Caco-2 (cell line): Measurements from ENCODE around the gene HIVEP1. TPM values are rescaled to one million over a fixed set of nuclear protein-coding genes. Genes with fewer than 3 reads are reported as not detected.

ENCODE experiments used
- BruUV-seq: library from RNA; stranded (reverse); fragments of 400-500 nt; replicated peaks from 2 replicates; lab custom pipeline; 2021; lab: Mats Ljungman, UMichigan
- CTCF ChIA-PET: fragments of 300-600 bp; sonication (Branson Sonifier 250); formaldehyde crosslinking; loops from one replicate; lab custom pipeline; 2022; ENCODE audit warnings: antibody characterized with exemption; lab: Charles Lee
- POLR2A ChIA-PET: fragments of 300-600 bp; sonication (Branson Sonifier 250); formaldehyde crosslinking; loops from one replicate; lab custom pipeline; 2022; ENCODE audit warnings: antibody characterized with exemption; lab: Charles Lee
- DNase-seq, 2 experiments: peaks; one replicate each; pipeline versions ENCODE4 v3.0.0 to v3.0.0-alpha.2; 2020 to 2022
- H3K27me3 ChIP-seq: replicated peaks from 2 replicates; pipeline ENCODE4 v1.6.0; 2011; ENCODE audit warnings: low read length; ENCODE audit not compliant: control insufficient read depth, insufficient read depth
- H3K36me3 ChIP-seq: 2 replicates; pipeline ENCODE4 v1.5.1; 2011; ENCODE audit warnings: low read length; ENCODE audit not compliant: control insufficient read depth, insufficient read depth
- H3K4me1 ChIP-seq: fragments of 250-450 bp; sonication (Bioruptor Pico); 2 replicates; pipeline ENCODE4 v1.5.1; 2020; ENCODE audit warnings: mild to moderate bottlenecking
- H3K4me3 ChIP-seq: 2 replicates; pipeline ENCODE4 v1.5.1; 2011; ENCODE audit warnings: low read depth, mild to moderate bottlenecking, control low read depth, low read length
- H3K9me3 ChIP-seq: fragments of 250-450 bp; sonication (Bioruptor Pico); 2 replicates; pipeline ENCODE4 v1.5.1; 2020; ENCODE audit warnings: mild to moderate bottlenecking, moderate library complexity
- H3K27ac Mint-ChIP-seq: one replicate; pipeline ENCODE4 v1.8.0; 2022; ENCODE audit warnings: mixed read lengths; ENCODE audit not compliant: unreplicated experiment
- H3K27me3 Mint-ChIP-seq: one replicate; pipeline ENCODE4 v1.8.0; 2022; ENCODE audit warnings: mixed read lengths; ENCODE audit not compliant: insufficient read depth, unreplicated experiment
- H3K36me3 Mint-ChIP-seq: one replicate; pipeline ENCODE4 v1.8.0; 2022; ENCODE audit warnings: mild to moderate bottlenecking, mixed read lengths; ENCODE audit not compliant: insufficient read depth, unreplicated experiment
- H3K4me1 Mint-ChIP-seq: one replicate; pipeline ENCODE4 v1.8.0; 2022; ENCODE audit warnings: low read depth, mixed read lengths; ENCODE audit not compliant: unreplicated experiment
- H3K4me3 Mint-ChIP-seq: one replicate; pipeline ENCODE4 v1.8.0; 2022; ENCODE audit warnings: mild to moderate bottlenecking, moderate library complexity, mixed read lengths; ENCODE audit not compliant: unreplicated experiment
- H3K9me3 Mint-ChIP-seq: one replicate; pipeline ENCODE4 v1.8.0; 2022; ENCODE audit warnings: mixed read lengths; ENCODE audit not compliant: unreplicated experiment
- intact Hi-C: fragments of 100-400 bp; cut with micrococcal nuclease; formaldehyde crosslinking; loops from one replicate; pipeline ENCODE4 v1.10.0; 2022; ENCODE audit not compliant: unreplicated experiment
- total RNA-seq: library from RNA; stranded (reverse); gene quantifications from 2 replicates; pipeline ENCODE4 v1.2.3, GENCODE V29; 2022
- TF ChIP-seq, protein P1 (sequence below), 2 experiments: fragments of 200-600 bp in 1 of 2; IDR thresholded peaks; 1 replicate in 1 of 2; 2 replicates in 1 of 2; pipeline versions ENCODE4 v1.5.1 to v1.8.0; 2011 to 2022; ENCODE audit warnings: antibody characterized with exemption in 1 of 2, control low read depth in 1 of 2, inconsistent platforms in 1 of 2, low read depth in 1 of 2, low read length in 1 of 2, mild to moderate bottlenecking in 1 of 2, moderate library complexity in 1 of 2; ENCODE audit not compliant: insufficient read depth in 1 of 2, severe bottlenecking in 1 of 2, unreplicated experiment in 1 of 2

The HIVEP1 gene
- total RNA-seq, 1 experiment from 2014 or later, result 22.8 TPM

DNA sequence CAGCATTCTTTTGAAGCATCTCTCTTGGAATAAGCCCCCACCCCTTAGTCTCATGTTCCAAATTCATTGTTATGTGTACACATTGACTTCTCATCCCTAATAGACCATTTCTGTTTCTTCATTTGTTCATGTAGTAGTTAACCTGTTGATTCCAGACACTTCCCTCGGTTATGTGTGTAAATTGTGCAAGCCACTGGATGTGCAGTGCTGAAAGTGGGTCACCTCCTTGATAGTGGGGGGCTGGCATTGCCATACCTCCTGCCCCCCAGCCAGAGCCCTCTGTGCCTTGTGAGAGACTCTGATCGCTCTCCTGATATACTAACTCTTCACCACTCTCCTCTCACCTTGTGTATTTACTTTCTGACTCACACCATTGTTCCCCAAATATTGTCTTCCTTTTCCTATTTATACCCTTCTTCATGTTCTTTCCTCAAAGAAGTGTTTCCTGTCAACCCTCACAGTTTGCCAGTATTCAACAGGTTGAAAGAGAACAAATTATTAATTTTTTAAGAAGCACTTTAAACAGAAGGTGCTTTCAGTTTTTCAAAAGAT, 59.0 kb downstream of the HIVEP1 start:
- CTCF ChIA-PET, result no interaction called here
- H3K4me1 ChIP-seq, result no peaks in the 10 kb centered on the region
- Mint-ChIP-seq H3K36me3 (no peaks in the 10 kb centered on the region), H3K27ac (no peak overlapping the region), H3K27me3 (no peaks in the 10 kb centered on the region), H3K9me3 (no peaks in the 10 kb centered on the region), H3K4me1 (peaks cover 7% of the 10 kb centered on the region), H3K4me3 (no peak overlapping the region)
- no peaks in the 10 kb centered on the region for H3K9me3 ChIP-seq
- no peak for DNase-seq
- intact Hi-C loops, result no loop called here
- H3K4me3 ChIP-seq, result no peak overlapping the region
- no peaks in the 10 kb centered on the region for H3K36me3 ChIP-seq
- no TSS peak for BruUV-seq
- TF ChIP-seq, protein P1, sequence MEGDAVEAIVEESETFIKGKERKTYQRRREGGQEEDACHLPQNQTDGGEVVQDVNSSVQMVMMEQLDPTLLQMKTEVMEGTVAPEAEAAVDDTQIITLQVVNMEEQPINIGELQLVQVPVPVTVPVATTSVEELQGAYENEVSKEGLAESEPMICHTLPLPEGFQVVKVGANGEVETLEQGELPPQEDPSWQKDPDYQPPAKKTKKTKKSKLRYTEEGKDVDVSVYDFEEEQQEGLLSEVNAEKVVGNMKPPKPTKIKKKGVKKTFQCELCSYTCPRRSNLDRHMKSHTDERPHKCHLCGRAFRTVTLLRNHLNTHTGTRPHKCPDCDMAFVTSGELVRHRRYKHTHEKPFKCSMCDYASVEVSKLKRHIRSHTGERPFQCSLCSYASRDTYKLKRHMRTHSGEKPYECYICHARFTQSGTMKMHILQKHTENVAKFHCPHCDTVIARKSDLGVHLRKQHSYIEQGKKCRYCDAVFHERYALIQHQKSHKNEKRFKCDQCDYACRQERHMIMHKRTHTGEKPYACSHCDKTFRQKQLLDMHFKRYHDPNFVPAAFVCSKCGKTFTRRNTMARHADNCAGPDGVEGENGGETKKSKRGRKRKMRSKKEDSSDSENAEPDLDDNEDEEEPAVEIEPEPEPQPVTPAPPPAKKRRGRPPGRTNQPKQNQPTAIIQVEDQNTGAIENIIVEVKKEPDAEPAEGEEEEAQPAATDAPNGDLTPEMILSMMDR (IDR thresholded peaks at IDR 0.05; ENCODE audit: insufficient read depth in 1 of 2, low read depth in 1 of 2, low read length in 1 of 2, severe bottlenecking in 1 of 2, unreplicated experiment in 1 of 2), result no peak
- POLR2A ChIA-PET, result no interaction called here
- no peaks in the 10 kb centered on the region for H3K27me3 ChIP-seq

DNA sequence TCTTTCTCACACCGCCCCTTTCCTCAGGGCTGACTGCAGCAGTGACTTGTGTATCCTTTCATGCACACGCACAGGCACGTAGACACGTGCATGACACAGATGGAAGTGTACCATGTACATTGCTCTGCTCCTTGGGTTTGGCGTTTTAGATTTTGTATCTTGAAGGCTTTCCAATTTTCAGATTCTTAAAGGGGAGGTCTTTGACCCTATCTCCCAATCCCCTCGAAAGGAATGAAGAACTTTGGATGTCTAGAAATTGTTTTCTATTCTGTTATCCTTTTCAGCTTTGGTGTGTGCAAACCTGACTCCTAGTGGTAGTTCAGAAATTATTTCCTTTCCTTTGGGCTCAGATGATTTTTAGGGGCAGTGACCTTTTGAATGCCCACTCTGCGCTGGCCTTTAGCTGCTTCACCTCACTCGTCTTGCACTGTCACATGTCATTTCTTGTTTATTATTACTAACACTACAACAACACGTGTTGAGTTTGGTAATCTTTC, 63.0 kb downstream of the HIVEP1 start:
- H3K4me3 ChIP-seq, result no peak overlapping the region
- no peaks in the 10 kb centered on the region for H3K9me3 ChIP-seq
- Mint-ChIP-seq H3K9me3 (no peaks in the 10 kb centered on the region), H3K36me3 (no peaks in the 10 kb centered on the region), H3K27ac (no peak overlapping the region), H3K27me3 (no peaks in the 10 kb centered on the region), H3K4me3 (no peak overlapping the region), H3K4me1 (peaks cover 7% of the 10 kb centered on the region)
- intact Hi-C loops, result loop anchor here (1.0 kb wide), 2 partner anchors 420 to 490 kb away; no protein-coding TSS in a partner anchor
- BruUV-seq, result no TSS peak
- H3K36me3 ChIP-seq, result no peaks in the 10 kb centered on the region
- no peaks in the 10 kb centered on the region for H3K27me3 ChIP-seq
- no peaks in the 10 kb centered on the region for H3K4me1 ChIP-seq
- TF ChIP-seq, protein P1 (IDR thresholded peaks at IDR 0.05; ENCODE audit: insufficient read depth in 1 of 2, low read depth in 1 of 2, low read length in 1 of 2, severe bottlenecking in 1 of 2, unreplicated experiment in 1 of 2), result peak; percentile 30 to 60
- peak in 1 of 2 experiments; percentile 4 for DNase-seq
- POLR2A ChIA-PET, result no interaction called here
- CTCF ChIA-PET, result interaction anchor here (0.7 to 0.8 kb wide), 2 partner anchors 9 to 532 kb away, joined by 4 to 5 read pairs; no protein-coding TSS in a partner anchor

DNA sequence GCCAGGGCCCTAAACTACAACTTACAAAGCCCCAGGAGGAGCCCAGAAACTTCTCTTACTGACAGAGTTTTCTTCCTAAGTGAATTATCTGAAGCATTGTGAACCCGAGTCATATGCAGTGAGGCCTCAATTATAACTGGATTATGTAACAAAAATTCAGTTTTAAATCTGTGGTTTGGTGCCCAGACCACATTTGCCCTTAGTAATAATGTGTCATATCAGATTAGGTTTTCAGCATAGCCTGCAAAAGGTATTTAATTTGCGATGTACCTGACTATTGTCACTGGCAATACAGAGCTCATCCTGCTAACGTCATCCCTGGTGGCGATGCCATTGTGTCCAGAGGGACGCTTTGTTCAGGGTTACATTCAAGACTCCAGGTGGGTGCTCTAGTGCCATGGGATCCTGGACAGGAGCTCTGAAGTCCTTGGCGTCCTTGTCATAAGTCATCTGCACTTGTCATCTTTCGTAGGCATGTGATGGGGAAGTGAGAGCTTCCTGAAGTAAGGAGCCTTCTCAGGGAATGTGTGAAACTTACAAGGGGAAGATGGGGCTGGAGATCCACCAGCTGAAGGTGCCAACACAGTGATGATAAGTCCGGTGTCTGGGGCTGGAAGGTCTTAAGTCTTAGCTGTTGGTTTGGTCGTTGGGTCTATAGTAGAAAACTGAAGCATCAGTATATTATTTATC, 65.1 kb downstream of the HIVEP1 start:
- DNase-seq, result no peak
- POLR2A ChIA-PET, result no interaction called here
- H3K9me3 Mint-ChIP-seq, result no peaks in the 10 kb centered on the region
- no peaks in the 10 kb centered on the region for H3K36me3 Mint-ChIP-seq
- no TSS peak for BruUV-seq
- Histone ChIP-seq H3K27me3 (no peaks in the 10 kb centered on the region), H3K4me3 (no peak overlapping the region), H3K9me3 (no peaks in the 10 kb centered on the region), H3K4me1 (no peaks in the 10 kb centered on the region), H3K36me3 (no peaks in the 10 kb centered on the region)
- CTCF ChIA-PET, result no interaction called here
- TF ChIP-seq, protein P1 (IDR thresholded peaks at IDR 0.05; ENCODE audit: insufficient read depth in 1 of 2, low read depth in 1 of 2, low read length in 1 of 2, severe bottlenecking in 1 of 2, unreplicated experiment in 1 of 2), result no peak
- no peak overlapping the region for H3K4me3 Mint-ChIP-seq
- H3K27me3 Mint-ChIP-seq, result no peaks in the 10 kb centered on the region
- intact Hi-C loops, result no loop called here
- H3K4me1 Mint-ChIP-seq, result peaks cover 7% of the 10 kb centered on the region
- H3K27ac Mint-ChIP-seq, result no peak overlapping the region
